Measurements from ENCODE around the gene TNIK.

Gene TNIK

DNA sequence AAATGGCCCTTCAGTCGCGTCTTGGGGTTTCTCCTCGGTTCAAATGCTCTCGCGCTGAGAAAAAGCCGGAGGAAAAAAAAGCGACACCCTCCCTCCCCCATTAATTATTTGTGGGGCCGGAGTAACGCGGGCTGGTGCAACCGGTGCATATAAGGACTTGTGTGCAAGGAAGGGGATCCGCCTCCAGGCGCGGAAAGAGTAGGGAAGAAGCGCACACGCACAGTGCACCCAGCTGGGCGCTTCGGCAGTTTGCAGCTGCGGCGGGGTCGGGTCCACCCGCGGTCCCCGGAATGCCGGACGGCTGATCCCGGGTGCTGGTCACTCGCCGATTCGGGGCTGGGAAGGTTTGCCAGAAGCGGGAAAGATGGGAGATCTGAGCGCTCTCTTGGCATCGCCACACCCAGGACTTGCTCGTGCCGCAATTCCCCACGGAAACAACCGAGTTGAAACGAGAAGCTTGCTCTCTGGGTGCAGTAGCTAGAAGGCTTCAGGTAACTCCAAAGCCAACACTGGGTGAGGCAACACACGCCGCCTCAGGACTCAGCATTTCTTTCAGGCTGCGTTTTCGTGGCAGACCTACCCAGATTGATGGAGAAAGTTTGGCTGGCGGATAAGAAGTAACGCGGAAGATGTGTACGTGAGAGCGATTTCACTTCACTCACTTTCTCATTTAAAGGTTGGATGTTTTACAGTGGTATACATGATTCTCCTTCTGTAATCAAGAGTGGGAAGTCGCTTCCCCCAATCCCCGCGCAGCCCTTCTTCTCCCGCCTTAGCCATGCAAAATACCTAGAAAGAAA lies 720 bp upstream of the TNIK start:
- peak overlapping the region; percentile 77 for H3K27ac ChIP-seq (ENCODE audit: low read length)
- TF ChIP-seq EZH2phosphoT487 (IDR thresholded peaks at IDR 0.05; ENCODE audit: low read depth) (no peak), CTCF (IDR thresholded peaks at IDR 0.05; ENCODE audit: low read depth, low read length) (peak; percentile 38)
- H4K20me1 ChIP-seq (ENCODE audit: insufficient read depth, low read length), result peaks cover 30% of the 10 kb centered on the region
- peak overlapping the region; percentile 89 for H2AFZ ChIP-seq (ENCODE audit: low read depth, low read length)
- H3K4me1 ChIP-seq (ENCODE audit: low read length), result peaks cover 25% of the 10 kb centered on the region
- H3K9me3 ChIP-seq (ENCODE audit: insufficient read depth, low read length), result no peaks in the 10 kb centered on the region
- H3K9ac ChIP-seq (ENCODE audit: low read length), result peak overlapping the region; percentile 88
- peak overlapping the region; percentile 91 for H3K4me2 ChIP-seq (ENCODE audit: low read length)
- H3K27me3 ChIP-seq (ENCODE audit: low read depth, low read length), result no peaks in the 10 kb centered on the region
- peaks cover 54% of the 10 kb centered on the region for H3K79me2 ChIP-seq (ENCODE audit: low read length)
- H3K4me3 ChIP-seq (ENCODE audit: low read length), result peak overlapping the region; percentile 90
- H3K36me3 ChIP-seq (replicated peaks; ENCODE audit: low read depth, low read length), result no peaks in the 10 kb centered on the region

DNA sequence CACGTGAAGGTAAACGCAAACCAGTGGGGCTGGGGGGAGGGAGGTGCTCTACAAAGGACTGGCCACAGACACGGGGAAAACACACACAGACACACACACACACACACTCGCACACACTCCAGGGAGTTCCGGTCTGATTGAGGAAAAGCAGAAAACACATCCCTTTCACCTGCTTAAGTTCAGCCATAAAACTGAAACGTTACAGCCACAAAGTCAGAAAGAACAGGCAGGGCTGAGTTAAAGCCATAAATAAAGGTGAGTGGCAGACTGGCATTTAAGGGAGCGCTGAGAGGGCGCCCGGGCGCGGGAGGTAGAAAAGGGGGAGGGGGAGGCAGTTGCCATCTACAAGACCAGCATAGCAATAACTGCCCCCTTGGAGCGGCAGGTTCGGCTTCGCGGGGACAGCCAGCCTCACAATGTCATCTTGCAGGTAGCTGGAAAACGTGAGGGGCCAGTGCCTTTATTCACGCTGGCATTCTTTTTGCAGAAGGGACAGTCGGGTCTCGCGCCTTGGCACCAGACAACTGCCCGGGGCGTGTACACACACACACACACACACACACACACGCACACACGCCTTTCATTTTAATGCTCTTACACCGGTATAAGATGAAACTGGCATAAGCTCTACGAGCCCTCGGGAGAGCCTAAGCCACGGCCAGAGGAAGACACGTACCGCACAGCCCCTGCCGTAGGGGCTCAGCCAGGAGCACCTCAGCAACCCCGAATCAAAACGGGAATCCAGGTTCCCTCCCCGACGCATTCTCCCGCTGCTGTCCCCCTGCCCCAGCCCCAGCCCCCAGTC lies 866 bp downstream of the TNIK start:
- peak overlapping the region; percentile 77 for H3K27ac ChIP-seq (ENCODE audit: low read length)
- peak overlapping the region; percentile 91 for H3K4me2 ChIP-seq (ENCODE audit: low read length)
- H2AFZ ChIP-seq (ENCODE audit: low read depth, low read length), result no peak overlapping the region; the same call in 1 of the 2 replicates
- peaks cover 70% of the 10 kb centered on the region for H3K79me2 ChIP-seq (ENCODE audit: low read length)
- peak overlapping the region; percentile 88 for H3K9ac ChIP-seq (ENCODE audit: low read length)
- no peaks in the 10 kb centered on the region for H3K9me3 ChIP-seq (ENCODE audit: insufficient read depth, low read length)
- TF ChIP-seq EZH2phosphoT487 (IDR thresholded peaks at IDR 0.05; ENCODE audit: low read depth) (no peak), CTCF (IDR thresholded peaks at IDR 0.05; ENCODE audit: low read depth, low read length) (no peak)
- H3K4me1 ChIP-seq (ENCODE audit: low read length), result peaks cover 25% of the 10 kb centered on the region
- no peaks in the 10 kb centered on the region for H3K27me3 ChIP-seq (ENCODE audit: low read depth, low read length)
- H3K36me3 ChIP-seq (replicated peaks; ENCODE audit: low read depth, low read length), result no peaks in the 10 kb centered on the region
- peaks cover 44% of the 10 kb centered on the region for H4K20me1 ChIP-seq (ENCODE audit: insufficient read depth, low read length)
- peak overlapping the region; percentile 90 for H3K4me3 ChIP-seq (ENCODE audit: low read length)

DNA sequence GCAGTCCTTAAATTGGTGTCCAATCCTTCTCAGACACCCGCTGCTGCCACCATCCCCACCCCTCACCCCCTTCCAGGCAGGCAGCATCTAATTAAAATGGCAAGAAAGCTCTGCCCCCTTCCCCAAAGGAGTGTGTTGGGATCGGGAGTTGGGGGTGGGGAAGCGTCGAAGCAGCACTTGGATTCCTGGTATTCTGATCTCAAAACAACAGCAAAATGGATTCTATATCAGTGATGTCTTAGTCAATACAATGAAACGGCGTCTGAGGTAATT lies 1.4 kb downstream of the TNIK start:
- peak overlapping the region; percentile 77; the same call in 1 of the 2 replicates for H3K27ac ChIP-seq (ENCODE audit: low read length)
- H4K20me1 ChIP-seq (ENCODE audit: insufficient read depth, low read length), result peaks cover 49% of the 10 kb centered on the region
- H3K9ac ChIP-seq (ENCODE audit: low read length), result peak overlapping the region; percentile 88
- H3K79me2 ChIP-seq (ENCODE audit: low read length), result peaks cover 76% of the 10 kb centered on the region
- H3K4me1 ChIP-seq (ENCODE audit: low read length), result peaks cover 25% of the 10 kb centered on the region
- no peaks in the 10 kb centered on the region for H3K27me3 ChIP-seq (ENCODE audit: low read depth, low read length)
- TF ChIP-seq CTCF (IDR thresholded peaks at IDR 0.05; ENCODE audit: low read depth, low read length) (no peak), EZH2phosphoT487 (IDR thresholded peaks at IDR 0.05; ENCODE audit: low read depth) (no peak)
- peak overlapping the region; percentile 90 for H3K4me3 ChIP-seq (ENCODE audit: low read length)
- H2AFZ ChIP-seq (ENCODE audit: low read depth, low read length), result no peak overlapping the region
- no peaks in the 10 kb centered on the region for H3K9me3 ChIP-seq (ENCODE audit: insufficient read depth, low read length)
- no peaks in the 10 kb centered on the region for H3K36me3 ChIP-seq (replicated peaks; ENCODE audit: low read depth, low read length)
- H3K4me2 ChIP-seq (ENCODE audit: low read length), result peak overlapping the region; percentile 91
